Upper lobe of left lung (tissue), 6 donors: ENCODE measurements around the gene TMEM54. TPM values are rescaled to one million over a fixed set of nuclear protein-coding genes. Genes with fewer than 3 reads are reported as not detected.
A peak's percentile ranks its signal among the peaks of the same experiment; 100 is the strongest.

Experiments
- ATAC-seq, 2 donors: fragments of 200-7000 bp; cut with Tn5 transposase; one replicate each; pipeline ENCODE4 v1.9.1; 2022; ENCODE audit warnings: mild to moderate bottlenecking in 2 of 2, moderate library complexity in 2 of 2; ENCODE audit not compliant: low FRiP score in 2 of 2
- DNase-seq, 2 donors: peaks; one replicate each; pipeline ENCODE4 v3.0.0-alpha.2; 2019 to 2020
- H3K27ac ChIP-seq, 4 donors: fragments of 200-600 bp; sonication (generic); one replicate each; pipeline ENCODE4 v1.5.1; 2016 to 2019
- H3K27me3 ChIP-seq, 4 donors: fragments of 200-600 bp; sonication (generic); one replicate each; pipeline ENCODE4 v1.5.1; 2017 to 2019
- H3K36me3 ChIP-seq, 4 donors: fragments of 200-600 bp; sonication (generic); one replicate each; pipeline ENCODE4 v1.5.1; 2016 to 2019
- H3K4me1 ChIP-seq, 4 donors: fragments of 200-600 bp; sonication (generic); one replicate each; pipeline ENCODE4 v1.5.1; 2018 to 2019
- H3K4me3 ChIP-seq, 4 donors: fragments of 200-600 bp; sonication (generic); one replicate each; pipeline ENCODE4 v1.5.1; 2017 to 2019; ENCODE audit warnings: mild to moderate bottlenecking in 2 of 4, moderate library complexity in 1 of 4
- H3K9me3 ChIP-seq, 4 donors: fragments of 200-600 bp; sonication (generic); one replicate each; pipeline ENCODE4 v1.5.1; 2018 to 2019
- CTCF ChIP-seq, 6 experiments: fragments of 450-650 bp in 4 of 6; fragments of 200-600 bp in 2 of 6; sonication (generic) in 2 of 6; IDR thresholded peaks; one replicate each; pipeline ENCODE4 v1.5.1; 2016 to 2019; ENCODE audit warnings: antibody characterized with exemption in 6 of 6
- EP300 ChIP-seq, 4 donors: sonication (generic); formaldehyde crosslinking; IDR thresholded peaks; one replicate each; pipeline ENCODE4 v1.5.1; 2017; ENCODE audit warnings: antibody characterized with exemption in 4 of 4, control low read depth in 2 of 4
- POLR2A ChIP-seq, 4 donors: fragments of 450-650 bp; IDR thresholded peaks; one replicate each; pipeline ENCODE4 v1.5.1; 2016 to 2017; ENCODE audit warnings: antibody characterized with exemption in 4 of 4, mild to moderate bottlenecking in 2 of 4
- POLR2AphosphoS5 ChIP-seq, 2 donors: sonication (generic); formaldehyde crosslinking; IDR thresholded peaks; one replicate each; pipeline ENCODE4 v1.5.1; 2017; ENCODE audit warnings: antibody characterized with exemption in 2 of 2
- WGBS, 2 donors: methylation state at CpG; one replicate each; pipeline ENCODE4 v1.1.5; 2017 to 2018; 5-methylcytosine and 5-hydroxymethylcytosine counted together
- total RNA-seq, 6 donors: library from RNA; depleted of rRNA in 4 of 6; stranded (reverse); fragments of >200 nt in 4 of 6; gene quantifications; one replicate each; pipeline versions ENCODE4 v1.1.0 to v1.2.1, GENCODE V29; 2016 to 2021
- donor health status: DM: no; HTN: no; CAD: no; lungs with moderate emphysema.
- donor health status: DM: no; HTN: yes; CAD: no; lungs with severe emphysema.

The TMEM54 gene
- total RNA-seq, 6 donors from 2014 or later, result 37.7 to 94.1 (median 58.6) TPM

- ATAC-seq, result no peak
- H3K36me3 ChIP-seq, result no peaks in the 10 kb centered on the region
- H3K9me3 ChIP-seq, result no peaks in the 10 kb centered on the region
- no peak overlapping the region for H3K4me3 ChIP-seq
- H3K4me1 ChIP-seq, result peaks cover 0 to 16% (median 4%) of the 10 kb centered on the region in 4 donors
- 71 to 83% methylated on average over 4 to 6 of the region's 6 CpGs for WGBS, 2 donors
- no peak for DNase-seq
- no peak overlapping the region for H3K27ac ChIP-seq
- no peaks in the 10 kb centered on the region for H3K27me3 ChIP-seq
- no peak for TF ChIP-seq CTCF (IDR thresholded peaks at IDR 0.05)
- no peak for TF ChIP-seq POLR2AphosphoS5 (IDR thresholded peaks at IDR 0.05)
- TF ChIP-seq EP300 (IDR thresholded peaks at IDR 0.05), result no peak
- TF ChIP-seq POLR2A (IDR thresholded peaks at IDR 0.05), result no peak
Observed at GRCh38 chr1:32878183-32878582, 23.0 kb downstream of the TMEM54 start.

GRCh38 chr1:32877211-32878110 is 23.7 kb downstream of the TMEM54 start:
- DNase-seq, result no peak
- H3K27me3 ChIP-seq, result peaks cover 0 to under 1% (median 0%) of the 10 kb centered on the region in 4 donors
- WGBS, 2 donors, result 66 to 73% methylated on average over 13 of the region's 13 CpGs

GRCh38 chr1:32876341-32877210 is 24.6 kb downstream of the TMEM54 start:
- DNase-seq (peak; percentile 73 to 92), ATAC-seq (peak; percentile 75 to 80)
- Histone ChIP-seq H3K4me1 (peaks cover 4 to 17% (median 8%) of the 10 kb centered on the region in 4 donors), H3K36me3 (no peaks in the 10 kb centered on the region), H3K27ac (no peak overlapping the region), H3K4me3 (no peak overlapping the region), H3K27me3 (peaks cover 0 to 4% (median 1%) of the 10 kb centered on the region in 4 donors), H3K9me3 (no peaks in the 10 kb centered on the region)
- WGBS, 2 donors, result 39 to 48% methylated on average over 6 to 12 of the region's 16 CpGs
- TF ChIP-seq CTCF (IDR thresholded peaks at IDR 0.05), result peak; percentile 56 to 92 (median 91)
- no peak for TF ChIP-seq POLR2A (IDR thresholded peaks at IDR 0.05)

More at GRCh38 chr1:32877211-32878110, 23.7 kb downstream of the TMEM54 start:
- no peak overlapping the region for H3K4me3 ChIP-seq
- no peaks in the 10 kb centered on the region for H3K36me3 ChIP-seq
- TF ChIP-seq CTCF (IDR thresholded peaks at IDR 0.05) (no peak), POLR2A (IDR thresholded peaks at IDR 0.05) (no peak), EP300 (IDR thresholded peaks at IDR 0.05) (no peak), POLR2AphosphoS5 (IDR thresholded peaks at IDR 0.05) (no peak)
- no peaks in the 10 kb centered on the region for H3K9me3 ChIP-seq
- no peak for ATAC-seq
- peaks cover 0 to 21% (median 8%) of the 10 kb centered on the region in 4 donors for H3K4me1 ChIP-seq
- no peak overlapping the region for H3K27ac ChIP-seq

- DNase-seq (no peak), ATAC-seq (no peak)
- H3K4me1 ChIP-seq, result peaks cover 10 to 28% (median 17%) of the 10 kb centered on the region in 4 donors
- H3K27ac ChIP-seq, result no peak overlapping the region
- no peak overlapping the region for H3K4me3 ChIP-seq
- WGBS, 2 donors, result 67 to 69% methylated on average over 5 of the region's 5 CpGs
- H3K27me3 ChIP-seq, result peaks cover 0 to 12% (median 5%) of the 10 kb centered on the region in 4 donors
- H3K36me3 ChIP-seq, result no peaks in the 10 kb centered on the region
- no peak for TF ChIP-seq POLR2A (IDR thresholded peaks at IDR 0.05)
- no peak for TF ChIP-seq POLR2AphosphoS5 (IDR thresholded peaks at IDR 0.05)
- no peak for TF ChIP-seq EP300 (IDR thresholded peaks at IDR 0.05)
- no peak for TF ChIP-seq CTCF (IDR thresholded peaks at IDR 0.05)
- no peaks in the 10 kb centered on the region for H3K9me3 ChIP-seq
Observed at GRCh38 chr1:32874860-32875752, 26.1 kb downstream of the TMEM54 start.
